HG03097 (cell line): ENCODE results near the gene PSD4.

Experiments used
- ATAC-seq: cut with Tn5 transposase; IDR thresholded peaks from one replicate; pipeline ENCODE4 v1.9.1; 2021; ENCODE audit not compliant: unreplicated experiment, low FRiP score

Gene PSD4

DNA sequence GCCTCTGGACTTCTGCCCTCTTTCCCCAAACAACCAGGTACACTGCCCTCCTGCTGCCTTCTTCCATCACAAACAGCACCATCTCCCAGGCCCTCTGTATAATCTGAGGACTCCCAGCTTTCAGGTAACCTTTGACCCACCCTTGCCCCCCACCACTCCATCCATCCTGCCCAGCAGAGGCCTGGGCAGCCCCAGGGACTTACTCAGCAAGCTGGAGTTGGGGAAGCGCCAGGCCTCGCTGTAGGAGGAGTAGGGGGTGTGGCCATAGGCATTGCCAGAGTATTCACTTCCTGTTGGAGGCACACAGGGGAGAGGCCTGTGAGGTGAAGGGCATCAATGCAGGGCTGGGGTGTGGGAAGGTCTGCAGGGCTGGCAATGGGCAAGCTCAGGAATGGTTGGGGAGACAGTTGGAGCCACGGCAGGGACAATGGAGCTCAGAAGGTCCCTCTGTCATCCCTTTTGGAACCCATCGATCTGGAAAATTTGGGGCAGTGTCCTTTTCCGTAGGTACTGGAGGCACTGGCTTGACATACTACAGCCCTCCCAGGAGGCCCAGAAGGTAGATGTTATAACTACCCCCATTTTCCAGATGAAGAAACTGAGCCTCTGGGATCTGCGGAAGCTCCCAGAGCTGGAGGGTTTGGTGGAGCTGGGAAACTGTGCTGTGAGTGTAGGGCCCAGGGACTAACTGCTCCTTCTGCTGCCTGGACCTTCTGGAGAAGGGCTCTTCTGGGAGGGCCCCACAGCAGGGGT lies 46.3 kb downstream of the PSD4 start:
- ATAC-seq: no peak

DNA sequence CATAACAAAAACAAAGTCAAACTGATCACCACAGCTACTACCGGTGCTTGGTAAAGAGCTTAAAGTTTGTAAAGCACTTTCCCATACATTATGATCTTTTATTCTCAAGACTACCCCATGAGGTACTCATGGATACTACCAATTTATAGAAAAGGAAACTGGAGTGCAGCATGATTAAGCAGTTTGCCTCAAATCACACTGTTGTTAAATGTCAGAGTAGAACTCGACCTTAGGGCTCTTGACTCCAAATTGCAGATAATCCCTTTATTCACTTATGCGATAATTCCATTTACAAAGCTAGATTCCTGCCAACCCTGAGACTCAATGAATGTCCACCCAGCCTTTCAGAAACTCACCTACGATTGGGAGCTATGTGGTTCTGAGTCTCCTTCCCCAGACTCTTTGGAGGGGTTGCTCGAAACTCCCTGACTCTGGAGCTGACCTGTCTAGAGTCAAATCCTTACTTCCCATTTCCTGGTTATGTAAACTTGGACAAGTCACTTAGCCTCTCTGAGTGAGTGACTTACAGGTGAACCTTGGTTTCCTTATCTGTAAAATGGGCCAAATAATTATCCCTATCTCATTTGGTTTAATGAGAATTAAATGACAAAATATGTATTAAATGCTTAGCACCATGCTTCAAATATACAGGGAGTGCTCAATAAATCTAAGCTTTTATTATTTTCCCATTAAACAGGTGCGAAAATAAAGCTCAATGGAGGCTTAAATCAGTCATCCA lies 47.4 kb downstream of the PSD4 start:
- ATAC-seq: no peak

DNA sequence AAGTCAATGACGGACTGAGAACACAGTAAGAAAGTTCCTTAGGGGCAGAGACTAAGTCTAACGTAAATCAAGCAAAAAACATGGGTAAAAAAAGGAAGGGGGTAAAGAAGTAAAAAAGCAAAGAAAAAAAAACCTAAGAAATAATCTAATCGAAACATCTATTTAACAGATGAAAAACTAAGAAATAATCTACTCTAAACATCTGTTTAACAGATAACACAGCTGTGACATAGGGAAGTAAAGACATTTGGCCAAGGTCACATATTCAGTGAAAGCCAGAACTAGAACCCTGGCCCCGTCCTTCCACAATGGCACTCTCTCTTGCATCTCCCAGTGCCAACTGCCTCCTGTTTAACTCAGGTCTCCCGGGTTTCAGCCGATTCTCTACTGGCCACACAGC lies 48.1 kb downstream of the PSD4 start:
- ATAC-seq: no peak

DNA sequence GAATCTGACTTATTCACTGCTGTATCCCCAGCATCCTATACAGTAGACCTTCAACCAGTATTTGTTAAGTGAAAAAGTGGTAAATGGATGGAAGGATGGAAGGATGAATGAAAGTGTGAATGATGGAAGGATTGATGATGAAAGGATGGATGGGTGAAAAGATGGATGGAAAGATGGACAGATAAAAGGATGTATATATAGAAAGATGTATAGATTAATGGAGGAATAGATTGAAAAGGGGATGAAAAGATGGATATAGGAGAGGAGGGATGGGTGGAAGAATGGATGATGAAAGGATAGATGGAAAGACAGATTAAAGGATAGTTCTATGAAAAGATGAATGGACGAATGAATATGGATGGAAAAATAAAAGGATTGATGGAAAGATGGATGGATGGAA lies 50.0 kb downstream of the PSD4 start:
- ATAC-seq: no peak

DNA sequence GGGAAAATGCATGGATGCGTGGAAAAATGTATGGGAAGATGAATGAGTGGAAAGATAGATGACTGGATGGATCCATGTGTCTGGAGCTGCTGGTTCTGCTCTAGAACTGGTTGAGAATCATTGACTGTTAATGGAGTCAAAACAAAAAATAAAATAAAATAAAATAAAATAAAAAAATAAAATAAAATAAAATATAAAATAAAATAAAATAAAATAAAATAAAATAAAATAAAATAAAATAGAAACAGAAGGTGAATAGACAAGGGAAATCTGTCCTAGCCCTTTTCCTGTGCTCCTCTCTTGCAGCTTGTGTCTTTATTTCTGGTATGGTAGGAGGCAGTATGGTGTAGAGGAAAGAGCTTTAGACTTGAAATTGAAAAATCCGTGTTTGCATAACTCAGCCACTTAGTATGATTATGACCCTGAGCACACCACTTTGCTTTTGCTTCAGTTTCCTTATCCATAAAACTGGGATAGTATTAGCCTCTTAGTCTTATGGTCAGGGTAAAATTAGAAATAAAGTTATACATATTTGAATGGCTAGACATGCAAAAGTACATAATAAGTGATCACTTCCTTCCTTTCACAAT lies 51.0 kb downstream of the PSD4 start:
- ATAC-seq: no peak

DNA sequence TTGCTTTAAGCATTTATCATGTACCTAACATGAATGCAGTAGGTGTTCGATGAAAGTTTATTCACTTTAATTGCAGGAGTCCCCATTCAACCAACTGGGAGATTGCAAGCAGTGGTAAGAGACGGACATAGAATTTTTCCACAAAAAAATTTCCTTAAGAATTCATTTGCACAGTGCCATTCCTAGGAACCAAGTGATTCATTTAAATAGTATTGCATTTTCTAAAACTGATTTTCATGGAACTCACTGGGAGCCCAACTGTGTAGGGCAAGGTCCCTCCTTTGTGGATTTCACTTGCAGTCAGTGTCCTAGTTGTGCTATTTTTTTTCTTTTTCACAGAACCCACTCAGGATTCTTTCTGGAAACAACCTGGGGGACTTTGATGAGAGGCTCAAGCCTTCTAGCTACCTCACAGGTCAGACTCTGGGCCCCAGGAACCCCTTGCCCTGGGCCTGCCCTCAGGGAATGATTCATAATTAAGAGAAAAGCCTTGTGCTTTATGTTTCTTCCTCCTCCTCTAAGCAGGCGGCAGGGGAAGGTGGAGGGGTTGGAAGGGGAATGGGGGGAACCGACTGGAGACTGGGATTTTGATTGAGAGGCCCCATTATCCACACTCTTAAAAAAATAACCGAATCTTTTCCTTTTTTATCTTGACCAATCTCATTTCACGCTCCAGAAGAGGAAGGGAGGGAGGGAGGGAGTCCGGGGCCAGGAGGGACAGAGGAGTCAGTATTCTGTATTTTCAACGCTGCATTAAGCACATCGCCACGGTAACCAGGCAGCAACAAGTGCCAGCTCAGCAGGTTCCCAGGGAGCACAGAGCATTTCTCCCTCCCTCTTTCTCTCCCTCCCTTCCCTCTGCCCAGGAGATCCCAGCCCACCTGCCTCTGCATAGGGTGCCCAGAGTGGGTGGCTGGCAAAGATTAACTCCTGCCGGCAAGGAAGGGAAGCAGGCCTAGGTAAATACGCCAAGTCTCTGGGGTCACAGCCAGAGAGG lies 51.8 kb downstream of the PSD4 start:
- ATAC-seq: no peak

DNA sequence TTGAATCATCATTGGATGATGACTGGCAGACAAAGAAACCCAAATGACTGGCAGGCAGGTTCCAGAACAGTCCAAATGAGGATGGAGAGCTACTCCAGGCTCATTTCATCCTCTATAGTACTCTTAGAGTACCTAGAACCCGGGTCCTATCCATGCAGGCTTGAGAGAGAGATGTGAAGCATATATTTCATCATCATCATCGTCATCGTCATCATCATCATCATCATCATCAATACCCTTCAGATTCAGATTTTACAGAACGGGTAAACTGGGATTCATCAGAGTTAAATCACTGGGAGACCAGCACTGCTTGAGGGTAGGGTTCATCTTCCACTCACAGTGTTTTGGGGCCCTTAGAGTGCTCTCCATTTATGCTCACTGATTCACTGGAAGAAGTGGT lies 52.7 kb downstream of the PSD4 start:
- no peak for ATAC-seq

DNA sequence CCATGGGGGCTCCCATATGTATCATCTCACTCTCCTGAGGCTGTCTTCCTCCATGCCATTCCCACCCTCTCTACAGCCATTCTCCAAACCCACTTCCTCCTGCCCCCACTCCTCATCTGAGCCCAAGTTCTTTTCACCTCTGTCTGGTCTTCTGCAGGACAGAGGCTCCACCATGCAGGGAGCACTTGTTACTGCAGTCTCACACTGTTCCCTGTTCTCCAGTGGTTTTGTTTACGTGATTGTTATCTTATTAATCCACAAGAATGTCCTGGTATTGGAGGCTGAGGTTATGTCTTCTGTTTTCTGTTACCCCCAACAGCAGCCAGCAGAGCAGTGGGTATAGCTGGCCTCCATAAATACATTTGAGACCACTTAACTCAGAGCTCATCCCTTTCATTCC lies 53.5 kb downstream of the PSD4 start:
- no peak for ATAC-seq

DNA sequence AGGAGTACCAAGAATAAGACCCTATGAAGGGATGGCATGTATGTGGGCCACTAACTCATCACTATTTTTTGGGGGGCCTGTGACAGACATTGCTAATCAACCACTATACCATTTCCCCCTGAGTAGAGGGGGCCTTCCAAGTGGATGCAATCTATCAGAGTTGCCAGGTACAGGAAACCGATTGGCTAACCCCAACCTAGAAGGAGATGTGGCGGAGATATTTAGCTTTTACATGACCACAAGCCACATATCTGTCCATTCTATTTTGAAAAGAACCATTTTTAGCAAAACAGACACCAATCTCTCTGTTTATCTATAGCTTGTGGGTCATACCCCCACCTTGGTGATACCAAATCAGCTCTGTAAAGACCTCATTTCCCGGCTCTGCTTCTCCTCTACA lies 53.9 kb downstream of the PSD4 start:
- ATAC-seq: no peak

DNA sequence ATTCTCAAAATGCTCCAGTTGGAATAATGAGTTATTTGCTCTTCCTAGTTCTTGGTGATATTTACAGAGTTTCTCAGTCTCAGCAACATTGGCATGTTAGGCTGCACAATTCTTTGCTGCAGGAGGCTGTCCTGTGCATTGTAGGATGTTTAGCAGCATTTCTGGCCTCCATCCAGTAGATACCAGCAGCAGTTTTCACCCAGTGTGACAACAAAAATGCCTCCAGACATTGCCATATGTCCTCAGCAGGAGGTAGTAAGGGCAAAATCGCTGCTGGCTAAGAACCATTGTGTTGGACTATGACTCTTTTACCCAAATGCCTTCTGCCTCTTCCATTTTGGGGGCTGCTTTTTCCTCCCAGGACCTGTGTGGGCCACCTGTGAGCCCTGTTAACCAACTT lies 54.6 kb downstream of the PSD4 start:
- ATAC-seq: no peak

DNA sequence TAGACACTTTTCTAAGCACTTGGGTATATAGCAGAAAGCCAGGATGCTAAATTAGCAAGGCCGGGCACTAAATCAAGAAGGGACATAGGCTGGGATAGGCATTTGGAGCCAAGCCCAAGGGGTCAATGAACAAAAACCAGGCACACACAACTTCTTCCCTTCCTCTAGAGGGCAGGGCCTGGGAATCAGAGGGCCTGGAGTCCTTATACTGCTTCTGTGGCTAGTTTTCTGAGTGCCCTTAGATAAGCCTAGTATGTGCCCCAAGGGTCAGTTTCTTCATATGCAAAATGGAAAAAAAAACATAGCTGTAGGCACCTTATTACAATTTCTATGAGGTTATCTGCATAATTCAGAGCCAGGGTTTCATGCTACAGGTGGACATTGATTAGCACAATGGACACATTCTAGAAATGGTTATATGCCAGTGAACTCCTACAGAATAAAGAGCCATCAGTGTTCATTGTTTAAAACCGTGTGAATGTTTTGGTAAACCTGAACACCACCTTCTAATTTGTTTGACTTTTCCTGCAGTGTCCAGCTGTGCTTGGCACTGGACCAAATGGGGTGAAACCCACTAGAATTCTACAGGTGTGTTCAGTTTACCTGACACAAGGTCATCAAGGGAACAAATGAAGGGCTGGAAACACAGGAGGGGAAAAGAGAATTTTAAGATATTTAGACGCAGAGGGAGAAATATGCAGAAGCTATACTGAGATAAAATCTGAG lies 55.4 kb downstream of the PSD4 start:
- no peak for ATAC-seq

DNA sequence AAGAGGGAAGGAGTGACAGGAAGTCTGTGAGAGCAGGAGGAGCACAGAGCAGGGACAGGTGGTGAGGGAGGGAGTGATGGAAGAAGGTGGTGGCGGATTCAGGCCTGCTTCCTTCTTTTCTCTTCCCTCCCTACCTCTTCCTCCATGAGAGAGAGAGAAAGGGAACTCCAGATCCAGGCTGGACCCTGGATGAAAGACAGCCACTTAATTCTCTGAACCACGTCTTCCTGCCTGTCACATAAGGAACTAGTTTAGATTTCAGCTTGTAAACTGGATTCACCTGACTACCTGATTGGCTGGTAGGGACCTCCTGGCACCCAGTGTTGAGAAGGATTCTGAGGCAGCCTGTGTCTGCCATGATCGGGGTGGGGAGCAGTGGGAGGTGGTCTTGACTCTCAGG lies 56.0 kb downstream of the PSD4 start:
- ATAC-seq: no peak

DNA sequence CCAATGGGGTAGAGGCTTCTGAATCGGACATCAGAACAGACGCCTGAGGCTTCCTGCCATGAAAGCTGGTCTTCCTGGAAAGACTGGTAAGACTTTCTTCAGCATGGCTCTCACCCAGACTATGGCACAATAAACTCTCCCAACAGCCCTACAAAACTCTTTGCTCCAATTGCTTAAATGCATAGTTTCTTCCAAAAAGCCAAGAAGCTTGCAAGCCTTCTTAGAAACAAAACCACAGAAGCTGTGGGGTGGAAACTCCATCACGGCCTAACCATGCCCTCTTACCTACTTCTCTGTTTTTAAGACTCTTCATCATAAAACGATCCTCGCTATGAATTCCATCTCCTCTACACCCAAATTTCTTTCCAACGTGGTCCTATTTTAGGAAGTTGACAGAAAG lies 56.8 kb downstream of the PSD4 start:
- no peak for ATAC-seq

DNA sequence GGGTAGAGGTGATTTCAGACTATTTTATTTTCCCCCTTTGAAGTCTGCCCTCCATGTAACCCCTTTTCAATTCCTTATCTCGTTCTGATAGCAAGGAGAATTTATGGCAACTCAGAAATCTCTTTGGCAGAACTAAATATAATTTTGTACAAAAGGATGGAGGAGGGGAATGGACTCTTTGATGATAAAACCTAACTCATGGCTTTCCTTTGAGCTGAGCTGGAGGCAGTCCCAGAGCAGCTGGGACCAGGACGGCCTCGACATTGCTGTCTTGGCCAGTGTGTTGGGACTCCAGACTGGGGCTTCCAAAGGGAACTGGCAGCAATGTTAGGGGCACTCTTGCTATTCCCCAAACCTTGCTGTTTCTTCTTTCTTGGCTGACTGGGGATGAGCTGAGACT lies 57.3 kb downstream of the PSD4 start:
- no peak for ATAC-seq

DNA sequence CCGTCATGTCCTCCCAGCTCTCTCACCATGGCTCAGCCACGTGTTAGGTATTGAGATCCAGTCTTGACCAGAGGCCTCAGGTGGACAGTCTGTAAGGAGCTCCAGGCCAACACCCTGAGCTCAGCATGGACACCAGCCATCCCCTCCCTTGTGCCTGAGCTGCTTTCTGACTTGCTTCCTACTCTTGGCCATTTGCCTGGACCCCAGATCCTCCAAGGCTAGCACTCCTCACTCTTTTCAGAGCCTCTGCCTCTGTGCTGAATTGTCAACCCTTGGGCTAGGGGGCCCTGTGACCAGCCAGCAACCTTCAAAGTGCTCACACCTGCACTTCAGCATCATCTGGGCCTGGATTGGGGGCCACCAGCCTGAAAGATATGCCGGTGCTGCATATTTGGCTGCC lies 58.4 kb downstream of the PSD4 start:
- no peak for ATAC-seq

DNA sequence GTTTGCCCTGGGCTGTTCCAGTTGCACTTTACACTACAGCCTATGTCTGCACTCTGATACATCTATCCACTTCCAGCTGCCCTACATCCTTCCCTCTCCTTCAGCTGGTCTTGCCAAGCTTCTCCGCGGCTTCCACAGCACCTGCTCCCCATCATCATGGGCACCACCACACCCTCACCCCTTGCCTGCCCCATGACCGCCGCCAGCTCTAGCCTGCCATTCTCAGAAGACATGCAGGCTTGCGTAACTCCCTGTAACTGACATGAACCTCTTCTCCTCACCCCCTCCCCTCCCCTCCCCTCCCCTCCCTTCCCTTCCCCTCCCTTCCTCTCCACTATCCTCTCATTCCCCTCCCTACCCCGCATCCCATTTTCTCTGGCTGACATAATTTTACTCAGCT lies 59.0 kb downstream of the PSD4 start:
- ATAC-seq: no peak

DNA sequence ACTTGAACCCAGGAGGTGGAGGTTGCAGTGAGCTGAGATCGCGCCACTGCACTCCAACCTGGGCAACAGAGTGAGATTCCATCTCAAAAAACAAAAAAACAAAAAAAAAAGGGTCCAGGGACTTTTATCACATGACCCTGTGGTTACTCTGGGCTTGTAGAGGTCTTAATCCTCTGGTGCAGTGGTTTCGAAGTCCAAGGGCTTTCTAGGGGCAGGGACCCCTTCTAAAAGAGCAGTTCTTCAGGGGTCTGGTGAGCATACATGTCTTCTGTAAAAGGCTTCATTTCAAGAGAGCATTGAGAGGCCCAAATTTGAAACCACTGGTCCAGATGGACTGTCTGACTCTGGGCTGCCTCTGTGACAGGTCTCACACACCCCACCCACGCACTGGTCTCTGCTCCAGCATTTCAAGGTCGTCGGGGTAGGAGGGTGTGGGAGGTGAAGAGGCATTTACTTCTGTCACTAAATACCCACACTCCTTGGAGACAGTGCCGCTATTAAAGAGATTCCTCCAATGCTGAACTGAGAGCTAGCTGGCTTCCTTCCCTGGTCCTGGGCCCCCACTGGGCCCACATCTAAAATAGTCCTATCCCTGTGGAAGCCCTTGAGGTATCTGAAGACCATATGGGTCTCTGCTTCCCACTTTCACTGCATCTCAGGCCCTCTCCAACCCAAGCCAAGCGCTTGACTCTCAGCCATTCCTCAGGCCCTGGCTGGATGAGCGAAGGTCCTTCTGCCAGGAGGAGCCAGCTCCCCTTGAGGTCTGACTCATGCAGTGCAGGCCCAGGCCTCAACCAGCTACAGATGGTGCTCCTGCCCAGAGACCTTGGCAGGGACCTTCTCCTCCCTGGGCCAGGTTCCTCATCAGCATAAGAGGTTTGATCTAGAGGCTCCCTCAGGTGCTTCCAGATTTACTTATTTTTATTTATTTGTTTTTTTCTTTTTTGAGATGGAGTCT lies 60.1 kb downstream of the PSD4 start:
- no peak for ATAC-seq

DNA sequence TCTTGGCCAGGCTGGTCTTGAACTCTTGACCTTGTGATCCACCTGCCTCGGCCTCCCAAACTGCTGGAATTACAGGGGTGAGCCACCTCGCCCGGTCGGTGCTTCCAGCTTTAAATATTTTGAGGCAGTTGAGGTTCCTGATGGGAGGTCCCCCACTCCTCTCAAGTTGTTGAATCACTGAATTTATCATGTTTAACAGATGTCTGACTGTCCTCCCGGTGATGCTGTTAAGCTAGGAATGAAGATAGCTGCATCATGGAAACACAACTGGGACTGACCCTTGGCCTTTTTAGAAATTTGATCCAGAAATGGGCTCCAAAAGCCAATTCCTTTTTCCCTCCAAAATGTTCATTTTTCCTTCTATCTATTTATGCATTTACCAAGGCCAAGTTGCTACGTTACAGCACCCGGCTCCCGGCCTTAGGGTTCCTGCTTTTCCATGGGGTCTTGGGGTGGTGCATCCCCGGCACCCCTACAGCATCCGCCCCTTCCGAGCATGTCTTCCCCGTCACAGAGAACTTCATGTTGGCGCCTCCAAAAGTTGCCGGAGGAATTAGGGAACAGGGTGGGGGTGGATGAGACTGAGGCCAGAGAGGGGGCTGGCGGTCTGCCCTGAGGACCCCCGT lies 61.1 kb downstream of the PSD4 start:
- ATAC-seq: no peak
